Stimulated activated CD4-positive, alpha-beta T cell treated with anti-CD3 and anti-CD28 coated beads, Interleukin-12 subunit alpha, Interleukin-12 subunit beta, amount 100 ng/mL, for 4 hours (primary cell): ENCODE results near the gene AREG.

Experiments used
- DNase-seq: peaks from one replicate; pipeline ENCODE4 v3.0.0-alpha.2; 2020

Gene AREG

DNA sequence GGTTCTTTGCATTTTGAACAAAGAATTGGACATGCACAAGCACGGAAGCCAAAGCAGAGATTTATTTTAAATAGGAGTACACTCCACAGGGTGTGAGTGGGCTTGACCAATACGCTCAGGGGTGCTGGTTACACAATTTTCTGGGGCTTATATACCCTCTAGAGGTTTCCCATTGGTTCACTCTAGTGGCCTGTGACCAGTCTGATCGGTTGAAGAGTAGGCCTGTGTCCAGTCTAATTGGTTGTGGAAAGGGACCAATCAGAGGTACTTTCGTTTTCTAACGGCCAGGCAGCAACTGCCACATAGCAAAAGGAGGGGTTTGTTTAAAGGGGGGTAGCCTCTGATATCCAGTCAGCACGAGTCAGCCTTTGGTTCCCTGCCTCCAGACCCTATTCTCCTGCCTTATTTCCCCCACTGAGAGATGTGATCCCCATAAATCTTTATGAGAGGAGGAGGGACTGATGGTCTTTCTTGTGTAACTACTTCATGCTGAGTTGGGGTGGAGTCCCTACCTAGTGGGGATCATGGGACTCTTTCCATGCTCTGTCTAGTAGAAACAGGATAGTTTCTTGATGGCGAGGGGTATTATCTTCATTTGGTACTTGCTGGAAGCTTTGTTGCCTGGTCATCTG, 11.3 kb upstream of the AREG start:
- DNase-seq: no peak

DNA sequence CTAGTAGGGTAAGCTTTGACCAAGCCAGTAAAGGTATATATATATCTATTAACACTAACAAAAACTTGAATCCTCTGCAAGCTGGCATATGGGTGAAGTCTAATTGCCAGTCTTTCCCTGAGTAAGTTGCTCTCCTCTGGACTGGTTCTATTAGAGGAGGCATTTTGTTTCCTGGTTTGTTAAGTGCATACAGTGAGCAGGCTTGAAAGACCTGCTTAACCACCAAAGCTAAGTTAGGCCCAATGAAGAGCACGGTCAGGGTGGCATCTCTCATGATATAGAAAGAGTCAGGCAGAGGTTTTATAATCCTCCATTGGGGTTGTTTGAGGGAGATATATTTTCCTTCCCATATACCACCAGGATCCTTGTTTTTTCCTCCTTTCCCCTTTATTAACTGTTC, 9.6 kb upstream of the AREG start:
- DNase-seq: no peak

DNA sequence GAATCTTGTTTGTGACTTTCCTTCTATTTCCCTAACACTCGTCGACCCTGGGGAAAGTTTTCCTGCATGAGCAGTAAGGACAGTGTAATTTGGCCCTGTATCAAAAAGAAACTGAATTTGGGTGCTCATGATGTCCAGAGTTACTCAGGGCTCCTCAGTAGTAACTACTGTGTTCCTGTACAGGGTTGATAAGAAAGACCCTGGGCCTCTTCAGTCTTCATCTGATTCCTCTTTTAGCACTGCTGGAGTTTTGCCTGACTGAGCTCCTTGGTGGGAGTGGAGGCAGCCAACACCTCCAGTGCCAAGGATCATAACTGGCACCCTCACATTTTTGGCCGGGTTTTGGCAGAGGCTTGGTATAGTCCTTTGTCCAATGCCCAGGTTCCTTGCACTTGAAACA, 7.1 kb upstream of the AREG start:
- DNase-seq: no peak

DNA sequence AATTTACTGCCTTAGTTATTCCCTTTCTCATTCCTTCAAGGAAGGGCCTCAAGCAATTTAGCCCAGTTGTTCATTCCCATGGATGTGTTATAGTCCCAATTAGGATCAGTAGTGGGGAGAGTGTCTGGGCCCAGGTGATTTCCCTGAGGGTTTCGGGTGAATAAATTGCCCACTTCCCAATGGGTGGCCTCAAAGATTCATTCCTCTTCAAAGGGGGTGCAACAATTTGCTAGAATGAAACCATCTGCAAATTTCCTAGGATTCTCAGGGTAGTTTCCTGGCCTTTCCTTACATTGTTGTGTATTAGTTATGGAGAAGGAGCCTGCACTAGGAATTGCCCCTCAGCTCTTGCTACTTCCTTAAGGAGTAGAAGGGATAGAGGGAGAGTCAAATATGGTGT, 6.3 kb upstream of the AREG start:
- DNase-seq: no peak

DNA sequence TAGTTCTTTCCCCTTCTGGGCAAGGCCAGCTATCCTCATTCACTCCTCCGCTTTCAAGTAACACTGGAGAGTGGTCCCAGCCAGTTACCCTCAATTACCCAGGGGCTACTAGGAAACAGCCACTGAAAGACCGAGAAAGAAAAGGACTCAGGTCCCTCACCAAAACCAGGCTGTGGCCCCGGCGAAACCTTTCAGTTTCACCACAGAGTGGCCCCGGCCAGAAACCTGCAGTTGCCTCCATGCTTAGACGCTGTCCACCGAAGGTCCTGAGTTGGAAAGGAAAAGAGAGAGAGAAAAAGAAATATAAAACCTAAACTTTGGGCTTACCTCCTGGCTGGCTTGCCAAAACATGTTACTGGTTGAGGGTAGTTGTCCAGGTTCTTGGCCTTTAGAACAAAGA, 5.0 kb upstream of the AREG start:
- no peak for DNase-seq

DNA sequence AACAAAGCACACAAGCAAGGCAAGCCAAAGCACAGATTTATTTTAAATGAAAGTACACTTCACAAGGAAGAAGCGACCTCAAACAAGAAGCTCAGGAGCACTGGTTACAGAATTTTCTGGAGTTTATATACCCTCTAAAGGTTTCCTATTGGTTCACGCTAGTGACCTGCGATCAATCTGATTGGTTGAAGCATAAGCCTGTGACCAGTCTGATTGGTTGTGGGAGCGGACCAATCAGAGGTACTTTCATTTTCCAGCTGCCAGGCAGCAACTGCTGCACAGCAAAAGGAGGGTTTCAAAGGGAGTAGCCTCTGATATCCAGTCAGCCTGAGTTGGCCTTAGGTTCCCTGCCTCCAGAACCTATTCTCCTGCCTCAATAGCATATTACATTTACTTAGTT, 4.6 kb upstream of the AREG start:
- no peak for DNase-seq

DNA sequence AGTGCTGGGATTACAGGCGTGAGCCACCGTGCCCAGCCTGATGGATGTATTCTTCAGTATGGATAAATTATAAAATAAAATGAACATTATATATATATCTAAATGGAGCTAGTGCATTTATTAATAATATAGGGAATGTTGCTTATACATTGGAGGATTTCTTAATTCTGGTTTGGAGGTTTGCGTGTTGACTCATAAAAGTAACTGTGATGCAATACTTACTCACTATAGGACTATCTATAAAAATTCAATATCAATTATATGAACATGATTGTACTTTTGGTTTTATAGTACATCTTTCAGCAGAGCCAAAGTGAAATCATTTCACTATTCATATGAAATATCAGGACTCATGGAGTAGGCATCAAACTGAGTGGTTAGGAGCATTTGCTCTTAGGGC, 3.2 kb upstream of the AREG start:
- DNase-seq: no peak

DNA sequence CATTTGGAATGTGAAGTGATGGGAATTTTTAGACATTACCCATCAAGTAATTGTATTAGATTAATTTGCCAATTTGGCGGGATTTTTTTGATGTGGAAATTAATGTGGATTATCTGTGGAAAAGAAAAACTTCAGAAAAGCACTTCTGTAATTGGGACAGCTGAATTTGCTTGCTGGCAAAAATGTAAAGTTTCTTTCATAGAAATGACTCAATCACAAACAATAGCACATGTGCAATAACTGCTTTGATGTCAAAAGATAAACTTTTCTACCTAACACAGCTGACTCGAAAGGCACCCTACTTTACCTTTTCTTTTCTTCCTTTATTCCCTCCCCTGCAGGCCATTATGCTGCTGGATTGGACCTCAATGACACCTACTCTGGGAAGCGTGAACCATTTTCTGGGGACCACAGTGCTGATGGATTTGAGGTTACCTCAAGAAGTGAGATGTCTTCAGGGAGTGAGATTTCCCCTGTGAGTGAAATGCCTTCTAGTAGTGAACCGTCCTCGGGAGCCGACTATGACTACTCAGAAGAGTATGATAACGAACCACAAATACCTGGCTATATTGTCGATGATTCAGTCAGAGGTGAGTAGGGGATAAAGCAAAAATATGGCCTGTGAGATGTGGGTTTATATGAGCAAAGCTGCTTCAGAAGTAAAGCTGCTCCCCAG, 1.4 kb downstream of the AREG start:
- no peak for DNase-seq

DNA sequence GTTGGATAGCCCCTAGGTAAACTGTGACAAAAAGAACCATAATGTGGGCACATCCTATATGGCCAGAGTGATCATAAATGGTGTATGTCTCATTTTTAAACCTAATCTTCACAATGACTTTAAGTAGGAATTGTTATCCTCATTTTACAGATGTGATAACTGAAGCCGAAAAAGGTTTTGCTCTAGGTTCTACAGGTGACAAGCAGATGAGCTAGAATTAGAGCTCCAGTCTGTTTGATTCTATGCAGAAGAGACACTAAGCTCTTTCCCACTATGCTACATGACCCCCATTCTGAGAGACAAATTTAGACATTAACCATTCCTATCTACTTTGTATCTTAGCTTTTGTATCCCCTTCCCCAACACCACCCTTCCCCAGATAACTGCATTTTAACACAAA, 2.0 kb downstream of the AREG start:
- DNase-seq: no peak

DNA sequence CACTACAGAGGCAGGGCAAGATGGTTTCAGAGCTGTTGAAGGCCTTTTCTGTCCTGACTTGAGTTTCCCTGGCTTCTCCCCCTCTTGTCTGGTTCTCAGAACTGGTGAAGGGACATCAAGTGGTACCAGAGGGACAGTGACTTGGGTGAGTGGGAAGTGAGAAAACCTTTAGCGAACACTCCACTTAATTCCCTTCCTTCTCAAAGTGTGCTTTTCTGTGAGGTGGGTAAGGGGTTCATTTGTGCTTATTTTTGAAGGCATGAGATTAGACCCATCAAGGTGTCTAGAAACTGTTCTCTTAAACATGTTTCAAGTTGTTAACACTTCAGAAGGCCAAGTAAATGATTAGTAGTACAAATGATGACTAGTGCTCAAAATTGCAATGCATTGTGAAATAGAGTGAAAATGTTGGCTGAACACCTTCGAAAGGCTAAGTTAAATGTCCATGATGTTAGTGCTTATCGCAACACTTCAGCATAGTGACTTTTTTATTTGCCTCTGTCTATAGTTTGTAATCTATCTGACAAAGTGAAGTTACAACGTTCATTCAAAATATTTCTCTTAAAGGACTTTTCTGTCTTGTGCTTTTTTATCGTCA, 2.8 kb downstream of the AREG start:
- no peak for DNase-seq

DNA sequence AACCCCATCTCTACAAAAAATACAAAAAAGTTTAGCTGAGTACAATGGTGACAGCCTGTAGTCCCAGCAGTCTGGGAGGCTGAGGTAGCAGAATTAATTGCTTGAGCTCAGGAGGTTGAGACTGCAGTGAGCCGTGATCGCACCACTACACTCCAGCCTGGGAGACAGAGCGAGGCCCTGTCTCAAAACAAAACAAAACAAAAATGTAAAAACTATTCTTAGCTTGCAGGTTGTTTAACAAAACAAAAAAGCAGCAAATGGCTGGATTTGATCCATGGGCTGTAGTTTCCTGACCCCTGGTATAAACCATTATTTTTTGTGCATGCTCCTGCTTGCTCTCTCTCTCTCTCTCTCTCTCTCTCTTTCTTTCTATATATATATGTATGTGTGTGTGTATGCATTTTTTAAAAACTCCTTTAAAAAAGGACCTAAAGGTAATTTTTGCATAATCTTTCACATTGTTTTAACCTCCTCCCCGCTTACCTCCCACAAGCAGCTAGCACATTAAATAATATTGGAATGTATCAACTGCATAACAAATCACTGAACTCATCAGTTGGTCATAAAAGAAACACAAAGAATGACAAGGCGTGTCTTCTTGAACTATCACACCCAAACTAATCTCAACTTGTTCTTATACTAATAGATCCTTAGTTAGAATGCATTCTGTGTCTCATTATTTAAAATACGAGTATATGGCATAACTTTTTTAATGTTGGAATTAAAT, 4.8 kb downstream of the AREG start:
- no peak for DNase-seq

DNA sequence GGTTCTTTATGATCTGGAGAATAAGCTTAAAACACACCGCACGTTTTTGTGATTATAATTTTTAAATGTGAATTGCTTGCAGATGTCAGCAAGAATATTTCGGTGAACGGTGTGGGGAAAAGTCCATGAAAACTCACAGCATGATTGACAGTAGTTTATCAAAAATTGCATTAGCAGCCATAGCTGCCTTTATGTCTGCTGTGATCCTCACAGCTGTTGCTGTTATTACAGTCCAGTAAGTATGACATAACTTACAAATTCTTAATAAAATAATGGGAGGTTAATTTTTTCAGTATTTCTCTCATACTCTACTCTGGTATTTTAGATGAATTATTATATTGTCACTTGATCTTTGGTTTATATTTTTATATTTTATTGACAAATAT, 5.4 kb downstream of the AREG start:
- DNase-seq: no peak

DNA sequence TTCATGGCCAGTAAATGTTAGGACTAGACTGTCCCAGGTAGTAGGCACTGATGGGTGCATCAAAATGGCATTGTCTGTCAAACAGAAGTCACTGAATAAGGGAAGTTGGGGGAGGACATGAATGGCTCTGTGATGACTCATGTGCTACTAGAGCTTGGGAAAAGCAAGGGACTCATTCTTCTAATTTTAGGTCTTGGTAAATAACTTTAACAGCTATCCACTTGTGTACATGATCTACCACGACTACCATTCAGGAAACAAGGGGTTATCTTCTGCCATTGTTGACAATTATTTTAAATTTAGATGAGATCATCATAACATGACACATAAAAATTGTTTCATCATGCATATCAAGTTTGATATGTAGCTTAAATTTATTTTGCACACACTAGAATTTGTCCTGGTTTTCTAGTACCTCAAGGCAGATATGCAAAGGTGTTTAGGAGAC, 6.3 kb downstream of the AREG start:
- no peak for DNase-seq

DNA sequence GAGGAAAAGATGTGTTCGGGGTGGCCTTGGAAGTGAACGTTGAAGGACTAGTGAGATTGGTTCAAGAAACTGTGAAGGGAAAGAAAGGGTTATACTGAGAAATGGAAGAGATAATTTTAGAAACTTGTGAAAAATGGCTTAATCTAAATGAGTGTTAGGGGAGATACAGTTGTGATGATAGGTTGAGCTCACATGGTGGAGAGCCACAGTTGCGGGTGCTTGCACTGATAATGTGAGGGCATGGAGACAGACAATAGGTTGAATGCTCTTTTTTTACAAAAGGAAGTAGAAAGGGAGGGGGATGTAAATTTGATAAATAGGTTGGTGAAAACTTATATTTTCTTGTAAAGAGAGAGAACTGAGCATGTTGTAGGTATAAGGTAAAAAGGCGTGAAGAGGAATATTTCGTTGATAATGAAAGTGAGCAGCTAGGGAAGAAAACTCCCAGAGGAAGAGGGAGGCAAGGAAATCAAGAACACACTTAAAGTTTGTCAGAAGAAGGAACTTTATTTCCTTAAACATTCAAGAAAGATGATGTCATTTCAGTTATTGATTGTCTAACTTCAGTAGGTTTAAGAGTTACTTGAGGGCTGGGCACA, 8.2 kb downstream of the AREG start:
- no peak for DNase-seq

DNA sequence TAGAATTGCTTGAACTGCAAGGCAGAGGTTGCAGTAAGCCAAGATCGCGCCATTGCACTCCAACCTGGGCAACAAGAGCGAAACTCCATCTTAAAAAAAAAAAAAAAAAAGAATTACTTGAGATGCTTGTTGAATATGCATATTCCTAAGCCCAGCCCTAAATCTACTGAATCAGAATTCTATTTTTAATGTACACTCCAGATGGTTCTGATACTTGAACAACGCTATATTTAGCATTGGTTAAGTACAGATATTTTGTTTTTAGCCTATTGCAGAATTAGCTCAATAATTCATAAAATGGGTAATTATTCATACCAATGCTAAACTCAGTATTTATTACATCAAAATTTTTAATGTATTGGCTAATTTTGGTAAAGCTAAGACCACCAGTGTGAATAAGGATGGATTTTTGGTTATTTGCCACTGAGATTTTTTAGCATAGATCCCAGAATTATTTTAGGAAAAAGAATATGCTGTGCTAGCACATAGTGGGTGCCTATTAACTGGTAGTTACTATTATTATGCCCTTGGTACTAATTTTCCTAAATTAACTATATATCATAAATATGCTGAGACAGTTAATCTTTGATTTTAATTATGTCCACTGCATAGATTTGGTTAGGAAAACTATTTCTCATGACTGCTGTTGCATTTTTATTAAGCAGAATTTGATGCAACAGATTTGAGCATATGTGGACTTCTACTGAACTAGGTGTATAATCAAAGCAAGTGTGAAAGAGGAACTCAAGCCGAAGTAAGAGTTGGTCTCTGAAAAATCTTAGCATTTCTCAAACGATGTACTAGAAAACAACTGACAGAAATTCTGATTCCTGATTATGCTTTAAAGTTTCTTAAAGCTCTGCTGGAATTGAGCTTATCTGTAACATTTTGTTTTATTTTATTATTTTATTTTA, 9.2 kb downstream of the AREG start:
- DNase-seq: no peak

DNA sequence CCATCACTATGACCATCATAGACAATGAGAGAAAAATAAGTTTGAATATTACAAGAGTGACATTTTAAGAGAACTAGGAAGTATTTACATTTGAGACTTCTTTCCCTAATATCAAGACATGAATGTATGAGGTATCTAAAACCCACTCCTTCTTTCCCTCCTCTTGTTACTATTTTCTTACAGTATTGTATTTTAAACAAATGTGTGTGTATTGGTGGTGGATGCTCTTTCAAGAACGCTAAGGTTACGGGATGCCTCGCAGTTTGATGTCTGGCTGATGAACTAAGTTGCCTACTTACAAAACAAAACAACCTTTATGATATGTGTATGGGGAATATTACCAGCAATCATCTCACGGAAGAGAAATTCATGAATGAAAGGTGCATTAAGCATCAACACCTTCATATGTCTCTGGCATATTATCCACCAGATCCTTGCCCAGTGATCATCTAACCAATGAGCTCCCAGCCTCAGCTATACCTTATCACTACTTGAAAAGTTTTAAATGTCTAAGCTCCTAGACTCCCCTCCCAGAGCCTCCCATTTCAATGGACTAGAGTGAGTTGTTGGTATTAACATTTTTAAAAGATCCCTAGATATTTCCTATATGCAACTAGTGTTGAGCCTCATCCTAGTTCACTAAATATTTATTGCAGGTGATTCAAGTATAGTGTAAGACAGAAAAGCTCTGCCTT, 10.6 kb downstream of the AREG start:
- DNase-seq: no peak

DNA sequence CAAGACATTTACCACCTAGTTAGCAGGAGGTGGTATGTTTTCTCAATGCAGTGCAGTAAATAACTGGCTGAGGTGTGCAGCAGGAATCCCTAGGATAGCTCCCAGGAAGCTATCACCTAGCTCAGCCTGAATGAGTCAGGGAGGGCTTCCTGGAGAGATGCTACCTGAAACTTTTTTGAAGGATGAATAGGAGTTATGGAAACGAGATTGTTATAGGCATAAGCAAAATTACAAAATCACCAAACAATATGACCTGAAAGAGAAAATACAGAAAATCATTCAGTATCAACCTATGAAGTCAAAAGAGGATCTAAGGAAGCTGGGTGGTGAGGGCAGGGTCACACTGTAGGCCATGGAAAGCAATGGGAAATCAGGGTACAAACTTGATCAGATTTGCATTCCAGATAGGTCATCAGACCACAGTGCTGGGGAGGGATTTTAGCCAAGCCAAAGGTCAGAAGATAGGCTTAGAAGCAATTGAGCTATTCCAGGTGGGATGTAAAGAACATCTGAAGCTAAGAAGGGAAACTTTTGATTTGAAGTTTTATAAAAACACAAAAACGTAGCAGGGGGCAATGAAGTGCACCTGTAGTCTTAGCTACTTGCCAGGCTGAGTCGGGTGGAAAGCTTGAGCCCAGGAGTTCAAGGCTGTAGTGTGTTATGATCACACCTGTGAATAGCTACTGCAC, 11.3 kb downstream of the AREG start:
- no peak for DNase-seq

DNA sequence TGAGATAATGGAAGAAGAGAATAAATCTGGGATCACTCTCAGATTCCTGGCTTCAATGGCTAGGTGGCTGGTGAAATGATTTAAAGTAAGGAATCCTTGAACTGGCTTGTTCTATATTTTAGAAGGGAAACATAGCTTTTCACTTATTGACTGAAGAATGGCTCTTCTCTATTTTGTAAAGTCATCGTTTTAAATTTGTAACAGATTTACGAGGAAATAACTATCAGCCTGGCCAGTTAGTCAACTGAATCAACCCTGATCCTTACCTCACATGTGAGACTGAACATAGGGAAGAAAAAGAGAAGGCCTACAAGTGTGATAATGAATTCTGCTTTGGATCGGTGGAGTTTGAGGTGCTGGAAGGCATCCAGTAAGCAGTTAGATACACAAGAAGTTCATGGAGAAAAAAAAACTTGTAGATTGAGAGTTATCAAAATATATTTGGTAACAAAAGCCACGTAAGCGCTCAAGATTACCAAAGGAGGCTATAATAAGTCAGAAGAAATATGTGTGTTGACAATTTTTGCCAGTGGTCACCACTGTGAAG, 12.0 kb downstream of the AREG start:
- no peak for DNase-seq

DNA sequence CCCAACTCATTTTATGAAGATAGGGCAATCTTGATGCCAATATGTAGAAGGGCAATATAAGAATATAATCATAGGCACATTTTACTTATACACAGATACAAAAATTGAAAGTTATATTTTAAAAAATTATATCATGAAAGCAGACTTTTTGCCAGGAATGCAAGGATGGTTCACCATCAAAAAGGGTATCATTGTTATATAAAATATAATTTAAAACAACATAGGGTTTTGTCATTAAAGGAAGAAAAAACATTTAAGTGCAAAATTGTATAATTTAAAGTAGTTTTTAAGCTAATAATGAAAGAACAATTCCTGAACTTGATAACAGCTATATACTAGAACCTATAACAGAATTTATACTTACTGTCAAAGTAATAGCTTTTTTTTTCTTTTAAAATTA, 15.9 kb downstream of the AREG start:
- no peak for DNase-seq

DNA sequence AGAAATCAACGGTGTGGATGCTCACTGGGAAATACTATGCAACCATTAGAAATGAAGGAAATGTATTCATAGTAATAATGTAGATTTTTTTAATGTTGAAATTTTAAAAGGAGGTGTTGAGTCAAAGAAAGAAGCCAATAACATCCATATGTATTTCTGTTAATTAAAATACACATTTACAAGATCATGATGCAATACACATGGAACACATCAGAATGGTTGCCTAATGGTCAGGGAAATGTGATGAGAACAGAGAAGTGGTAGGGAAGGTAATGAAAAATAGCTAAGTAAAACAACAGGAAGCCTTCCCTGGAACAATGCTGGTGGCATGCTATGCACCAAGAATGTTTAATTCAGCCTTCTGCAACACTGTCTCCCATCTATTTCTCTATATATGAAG, 18.2 kb downstream of the AREG start:
- no peak for DNase-seq

DNA sequence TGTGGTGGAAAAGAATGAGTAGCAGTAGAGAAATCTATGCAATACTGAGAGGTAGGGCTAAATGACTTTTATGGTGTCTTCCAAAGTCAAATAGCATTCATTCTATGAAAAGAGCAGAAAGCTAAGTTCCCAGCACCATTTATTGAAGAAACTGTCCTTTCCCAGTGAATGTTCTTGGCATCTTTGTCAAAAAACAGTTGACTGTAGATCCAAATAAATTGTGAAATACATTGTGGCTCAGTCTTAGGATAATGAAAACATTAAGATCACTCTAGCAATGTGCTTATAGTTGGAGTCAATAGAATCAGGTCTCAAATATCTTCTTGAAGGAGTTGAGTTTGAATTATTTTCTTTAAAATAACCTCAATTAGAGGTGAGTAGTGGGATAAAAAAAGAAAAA, 19.4 kb downstream of the AREG start:
- DNase-seq: no peak
